Endothelial cell of umbilical vein (primary cell): ENCODE data around the gene CCDC194. TPM values are rescaled to one million over a fixed set of nuclear protein-coding genes. Genes with fewer than 3 reads are reported as not detected.

ENCODE experiments used
- BruUV-seq: library from RNA; stranded (reverse); fragments of 400-500 nt; replicated peaks from 2 replicates; lab custom pipeline; 2021; lab: Mats Ljungman, UMichigan
- CTCF ChIA-PET: fragments of 300-600, 350-600 bp; sonication (Branson Sonifier 250); formaldehyde crosslinking; loops from one replicate; lab custom pipeline; 2021; ENCODE audit warnings: antibody characterized with exemption, inconsistent platforms; lab: Charles Lee
- POLR2A ChIA-PET: fragments of 300-600, 350-600 bp; sonication (Branson Sonifier 250); formaldehyde crosslinking; loops from one replicate; lab custom pipeline; 2021; ENCODE audit warnings: antibody characterized with exemption, inconsistent platforms; lab: Charles Lee
- DNase-seq: peaks from one replicate; pipeline ENCODE4 v3.0.0-alpha.2; 2011; ENCODE audit warnings: low read depth, low spot score
- FAIRE-seq: peaks from 2 replicates; lab custom pipeline; 2011; peaks lifted over from hg19 to GRCh38; lab: Jason Lieb, UNC
- H2AFZ ChIP-seq: 2 replicates; pipeline ENCODE4 v1.6.0; 2012; ENCODE audit warnings: low read depth, low read length, control low read depth, inconsistent platforms
- H3K27ac ChIP-seq: 2 replicates; pipeline ENCODE4 v1.5.1; 2011; ENCODE audit warnings: low read depth, mild to moderate bottlenecking, control low read depth, low read length, moderate library complexity; ENCODE audit not compliant: insufficient read depth
- H3K27me3 ChIP-seq, 2 experiments: 2 replicates each; pipeline versions ENCODE4 v1.6.0 to v1.6.1; 2011; ENCODE audit warnings: low read length in 2 of 2, mixed read lengths in 1 of 2; ENCODE audit not compliant: control insufficient read depth in 2 of 2, insufficient read depth in 2 of 2
- H3K36me3 ChIP-seq, 2 experiments: 2 replicates in 1 of 2; 3 replicates in 1 of 2; pipeline ENCODE4 v1.5.1; 2011; ENCODE audit warnings: low read length in 2 of 2, mild to moderate bottlenecking in 1 of 2, moderate library complexity in 1 of 2; ENCODE audit not compliant: control insufficient read depth in 2 of 2, insufficient read depth in 2 of 2; ENCODE audit errors: extremely low read depth in 1 of 2
- H3K4me1 ChIP-seq: 3 replicates; pipeline ENCODE4 v1.5.1; 2011; ENCODE audit warnings: mild to moderate bottlenecking, low read length; ENCODE audit not compliant: control insufficient read depth, insufficient read depth; ENCODE audit errors: extremely low read depth
- H3K4me2 ChIP-seq: 2 replicates; pipeline ENCODE4 v1.6.1; 2011; ENCODE audit warnings: low read length, control low read depth, mixed read lengths; ENCODE audit not compliant: insufficient read depth
- H3K4me3 ChIP-seq, 3 experiments: fragments of 200-600 bp in 1 of 3; sonication (generic), shearing (Covaris generic) in 1 of 3; replicated peaks in 1 of 3; 2 replicates each; pipeline ENCODE4 v1.5.1; 2011 to 2016; ENCODE audit warnings: control low read depth in 3 of 3, low read length in 3 of 3, mild to moderate bottlenecking in 2 of 3, inconsistent platforms in 1 of 3, low read depth in 1 of 3, moderate library complexity in 1 of 3; ENCODE audit not compliant: insufficient read depth in 1 of 3
- H3K79me2 ChIP-seq: 2 replicates; pipeline ENCODE4 v1.6.0; 2012; ENCODE audit warnings: low read length, inconsistent platforms; ENCODE audit not compliant: control insufficient read depth, insufficient read depth
- H3K9ac ChIP-seq: replicated peaks from 2 replicates; pipeline ENCODE3; 2011; ENCODE audit warnings: low read length, control low read depth; ENCODE audit not compliant: insufficient read depth; ENCODE audit errors: extremely low read depth
- H3K9me1 ChIP-seq: replicated peaks from 3 replicates; pipeline ENCODE4 v1.6.0; 2011; ENCODE audit warnings: mild to moderate bottlenecking, low read length; ENCODE audit not compliant: control insufficient read depth, insufficient read depth; ENCODE audit errors: extremely low read depth
- H3K9me3 ChIP-seq: replicated peaks from 2 replicates; pipeline ENCODE4 v1.5.1; 2012; ENCODE audit warnings: low read length, inconsistent platforms; ENCODE audit not compliant: control insufficient read depth, insufficient read depth
- H4K20me1 ChIP-seq: replicated peaks from 2 replicates; pipeline ENCODE3; 2011; ENCODE audit warnings: mild to moderate bottlenecking, low read length; ENCODE audit not compliant: control insufficient read depth, insufficient read depth; ENCODE audit errors: extremely low read depth
- EZH2 ChIP-seq: IDR thresholded peaks from 2 replicates; pipeline ENCODE4 v1.6.1; 2012; ENCODE audit warnings: borderline replicate concordance, low read depth, mild to moderate bottlenecking, moderate library complexity, low read length, inconsistent platforms; ENCODE audit not compliant: severe bottlenecking
- FOS ChIP-seq: IDR thresholded peaks from 2 replicates; pipeline ENCODE4 v1.6.1; 2011; ENCODE audit warnings: mild to moderate bottlenecking, low read length, moderate library complexity, borderline replicate concordance; ENCODE audit not compliant: insufficient read depth
- GATA2 ChIP-seq: IDR thresholded peaks from 2 replicates; pipeline ENCODE4 v1.7.0; 2011; ENCODE audit warnings: low read depth, mild to moderate bottlenecking, moderate library complexity, mixed read lengths, low read length; ENCODE audit not compliant: insufficient read length, insufficient read depth
- JUN ChIP-seq: IDR thresholded peaks from 2 replicates; pipeline ENCODE4 v1.6.1; 2011; ENCODE audit warnings: borderline replicate concordance, low read depth; ENCODE audit not compliant: insufficient read length, insufficient read depth
- MYC ChIP-seq: IDR thresholded peaks from one replicate; pipeline ENCODE4 v1.6.1; 2011; ENCODE audit warnings: mild to moderate bottlenecking, low read depth, low read length
- POLR2A ChIP-seq: IDR thresholded peaks from 2 replicates; pipeline ENCODE4 v1.6.1; 2012; ENCODE audit warnings: low read depth, mild to moderate bottlenecking, control low read depth, low read length
- POLR2AphosphoS5 ChIP-seq: IDR thresholded peaks from 2 replicates; pipeline ENCODE4 v1.6.1; 2012; ENCODE audit warnings: low read depth, mild to moderate bottlenecking, control low read depth, low read length, moderate library complexity; ENCODE audit not compliant: insufficient read depth
- dilution Hi-C: fragments of 300-500 bp; cut with MboI; formaldehyde crosslinking; loops from one replicate; pipeline ENCODE4 v1.15.0; 2019; ENCODE audit warnings: low sequenced_read_pairs; ENCODE audit not compliant: extremely low pct_ligation_motif_present
- intact Hi-C: fragments of 100-400 bp; cut with micrococcal nuclease; formaldehyde crosslinking; loops from one replicate; pipeline ENCODE4 v1.10.0; 2022
- polyA plus RNA-seq, 4 experiments: library from polyadenylated mRNA; depleted of rRNA in 3 of 4; stranded (reverse) in 3 of 4; unstranded in 1 of 4; fragments of >200 nt; gene quantifications; 2 replicates each; pipeline versions ENCODE4 v1.2.1 to v1.2.3, GENCODE V29; 2011 to 2012; ENCODE audit warnings: missing spikeins in 1 of 4
- total RNA-seq: library from RNA; stranded (reverse); gene quantifications from 2 replicates; pipeline ENCODE4 v1.2.3, GENCODE V29; 2021
- TF ChIP-seq, protein P1 (sequence below), 2 donors: IDR thresholded peaks; 1 replicate in 1 of 2; 2 replicates in 1 of 2; pipeline ENCODE4 v1.5.1; 2011; ENCODE audit warnings: low read length in 2 of 2, mild to moderate bottlenecking in 2 of 2, moderate library complexity in 2 of 2, control low read depth in 1 of 2, inconsistent platforms in 1 of 2, low read depth in 1 of 2; ENCODE audit not compliant: insufficient read depth in 1 of 2; ENCODE audit errors: extremely low read depth in 1 of 2
- TF ChIP-seq, protein P2 (sequence below): IDR thresholded peaks from 2 replicates; pipeline ENCODE4 v1.6.1; 2011; ENCODE audit not compliant: insufficient read depth, insufficient read length

Gene CCDC194
- total and polyA plus RNA-seq, 2 donors (not counting 3 experiments of a cell fraction or from before 2014, with no cell fraction given): 0.12 TPM; not detected in 1

DNA sequence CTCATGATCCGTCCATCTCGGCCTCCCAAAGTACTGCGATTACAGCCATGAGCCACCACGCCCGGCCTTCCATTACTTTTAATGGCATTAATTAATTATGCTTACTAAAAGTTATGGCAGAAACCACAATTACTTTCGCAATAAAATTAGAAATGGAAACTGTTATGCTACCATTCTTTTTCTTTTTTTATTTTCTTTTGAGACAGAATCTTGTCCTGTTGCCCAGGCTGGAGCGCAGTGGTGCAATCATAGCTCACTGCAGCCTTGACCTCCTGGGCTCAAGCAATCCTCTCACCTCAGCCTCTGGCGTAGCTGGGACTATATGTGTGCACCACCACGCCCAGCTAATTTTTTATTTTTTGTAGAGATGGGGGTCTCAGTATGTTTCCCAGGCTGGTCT lies 16.0 kb upstream of the CCDC194 start:
- Histone ChIP-seq H2AFZ (no peak overlapping the region), H3K27ac (no peak overlapping the region), H3K9ac (no peak overlapping the region), H3K36me3 (no peaks in the 10 kb centered on the region), H3K27me3 (no peaks in the 10 kb centered on the region), H3K9me1 (no peaks in the 10 kb centered on the region), H3K9me3 (no peaks in the 10 kb centered on the region), H3K4me2 (no peak overlapping the region), H3K4me3 (no peak overlapping the region), H3K4me1 (peaks cover 39% of the 10 kb centered on the region), H3K79me2 (peaks cover 4% of the 10 kb centered on the region), H4K20me1 (no peaks in the 10 kb centered on the region)
- dilution Hi-C loops: no loop called here
- intact Hi-C loops: loop anchor here (10.0 kb wide), 1 partner anchor 145 kb away; the partner anchor contains the start of gene COLGALT1
- DNase-seq: no peak
- no peak for TF ChIP-seq POLR2A
- no peak for TF ChIP-seq EZH2
- no peak for TF ChIP-seq FOS
- TF ChIP-seq, protein P1, sequence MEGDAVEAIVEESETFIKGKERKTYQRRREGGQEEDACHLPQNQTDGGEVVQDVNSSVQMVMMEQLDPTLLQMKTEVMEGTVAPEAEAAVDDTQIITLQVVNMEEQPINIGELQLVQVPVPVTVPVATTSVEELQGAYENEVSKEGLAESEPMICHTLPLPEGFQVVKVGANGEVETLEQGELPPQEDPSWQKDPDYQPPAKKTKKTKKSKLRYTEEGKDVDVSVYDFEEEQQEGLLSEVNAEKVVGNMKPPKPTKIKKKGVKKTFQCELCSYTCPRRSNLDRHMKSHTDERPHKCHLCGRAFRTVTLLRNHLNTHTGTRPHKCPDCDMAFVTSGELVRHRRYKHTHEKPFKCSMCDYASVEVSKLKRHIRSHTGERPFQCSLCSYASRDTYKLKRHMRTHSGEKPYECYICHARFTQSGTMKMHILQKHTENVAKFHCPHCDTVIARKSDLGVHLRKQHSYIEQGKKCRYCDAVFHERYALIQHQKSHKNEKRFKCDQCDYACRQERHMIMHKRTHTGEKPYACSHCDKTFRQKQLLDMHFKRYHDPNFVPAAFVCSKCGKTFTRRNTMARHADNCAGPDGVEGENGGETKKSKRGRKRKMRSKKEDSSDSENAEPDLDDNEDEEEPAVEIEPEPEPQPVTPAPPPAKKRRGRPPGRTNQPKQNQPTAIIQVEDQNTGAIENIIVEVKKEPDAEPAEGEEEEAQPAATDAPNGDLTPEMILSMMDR (IDR thresholded peaks at IDR 0.05; ENCODE audit: extremely low read depth in 1 of 2, insufficient read depth in 1 of 2, low read depth in 1 of 2, low read length in 2 of 2): no peak
- no peak for TF ChIP-seq JUN
- TF ChIP-seq POLR2AphosphoS5: no peak
- no peak for TF ChIP-seq GATA2
- TF ChIP-seq, protein P2, sequence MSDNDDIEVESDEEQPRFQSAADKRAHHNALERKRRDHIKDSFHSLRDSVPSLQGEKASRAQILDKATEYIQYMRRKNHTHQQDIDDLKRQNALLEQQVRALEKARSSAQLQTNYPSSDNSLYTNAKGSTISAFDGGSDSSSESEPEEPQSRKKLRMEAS: no peak
- TF ChIP-seq MYC: no peak
- ChIA-PET POLR2A (no interaction called here), CTCF (interaction anchor here (1.1 kb wide), 1 partner anchor 19 kb away, joined by 3 read pairs; no protein-coding TSS in a partner anchor)
- BruUV-seq: no TSS peak
- FAIRE-seq: no peak
